GM12873 (cell line): ENCODE data around the gene PCDH19.
A peak's percentile ranks its signal among the peaks of the same experiment; 100 is the strongest.

Experiments
- CTCF ChIP-seq: IDR thresholded peaks from 2 replicates; pipeline ENCODE4 v1.5.1; 2012; ENCODE audit warnings: low read depth, mild to moderate bottlenecking, moderate library complexity, low read length, control low read depth; ENCODE audit not compliant: insufficient read depth; ENCODE audit errors: missing control alignments

Gene PCDH19

GRCh38 chrX:100424012-100424411 is 13.9 kb upstream of the PCDH19 start:
- TF ChIP-seq CTCF = peak; percentile 31

GRCh38 chrX:100418556-100418955 is 8.5 kb upstream of the PCDH19 start:
- TF ChIP-seq CTCF = no peak

GRCh38 chrX:100417681-100418080 is 7.6 kb upstream of the PCDH19 start:
- no peak for TF ChIP-seq CTCF

- TF ChIP-seq CTCF = peak; percentile 46
Measured at GRCh38 chrX:100413229-100413628, 3.2 kb upstream of the PCDH19 start.

- no peak for TF ChIP-seq CTCF
Measured at GRCh38 chrX:100411802-100412715, 2.0 kb upstream of the PCDH19 start.

GRCh38 chrX:100410901-100411801 is 1.1 kb upstream of the PCDH19 start:
- TF ChIP-seq CTCF = no peak

GRCh38 chrX:100408713-100409609 is 1.1 kb downstream of the PCDH19 start:
- no peak for TF ChIP-seq CTCF
